Neural crest cell (in vitro differentiated cells): ENCODE data around the gene C1QTNF9B. TPM values are rescaled to one million over a fixed set of nuclear protein-coding genes. Genes with fewer than 3 reads are reported as not detected.

Experiments
- DNase-seq: peaks from one replicate; pipeline ENCODE4 v3.0.0; 2021; ENCODE audit warnings: low read depth, mixed read lengths, low spot score
- H3K27ac Mint-ChIP-seq: one replicate; pipeline ENCODE4 v1.8.0; 2021; ENCODE audit warnings: mild to moderate bottlenecking, mixed read lengths; ENCODE audit not compliant: unreplicated experiment
- H3K27me3 Mint-ChIP-seq: 2 replicates; pipeline ENCODE4 v1.8.0; 2021; ENCODE audit warnings: low read depth, mild to moderate bottlenecking, mixed read lengths
- H3K36me3 Mint-ChIP-seq: 2 replicates; pipeline ENCODE4 v1.8.0; 2021; ENCODE audit warnings: low read depth, mild to moderate bottlenecking, mixed read lengths
- H3K4me1 Mint-ChIP-seq: 2 replicates; pipeline ENCODE4 v1.8.0; 2021; ENCODE audit warnings: mixed read lengths
- H3K4me3 Mint-ChIP-seq: one replicate; pipeline ENCODE4 v1.8.0; 2021; ENCODE audit warnings: mild to moderate bottlenecking, mixed read lengths
- H3K9me3 Mint-ChIP-seq: 2 replicates; pipeline ENCODE4 v1.8.0; 2021; ENCODE audit warnings: mixed read lengths
- total RNA-seq: library from RNA; stranded (reverse); gene quantifications from 2 replicates; pipeline ENCODE4 v1.2.1, GENCODE V29; 2021
- TF ChIP-seq, protein P1 (sequence below): fragments of 200-600 bp; sonication (generic); conservative IDR thresholded peaks from 2 replicates; pipeline ENCODE4 v1.5.0; 2021; ENCODE audit warnings: antibody characterized with exemption, mild to moderate bottlenecking

Gene C1QTNF9B
- total RNA-seq, 1 donor from 2014 or later = not detected

GRCh38 chr13:23852351-23852750, 45.0 kb downstream of the C1QTNF9B start:
- Mint-ChIP-seq H3K27me3 (no peaks in the 10 kb centered on the region), H3K36me3 (peaks cover 3% of the 10 kb centered on the region), H3K9me3 (no peaks in the 10 kb centered on the region), H3K27ac (no peak overlapping the region), H3K4me1 (no peaks in the 10 kb centered on the region), H3K4me3 (no peak overlapping the region)
- no peak for DNase-seq
- TF ChIP-seq, protein P1, sequence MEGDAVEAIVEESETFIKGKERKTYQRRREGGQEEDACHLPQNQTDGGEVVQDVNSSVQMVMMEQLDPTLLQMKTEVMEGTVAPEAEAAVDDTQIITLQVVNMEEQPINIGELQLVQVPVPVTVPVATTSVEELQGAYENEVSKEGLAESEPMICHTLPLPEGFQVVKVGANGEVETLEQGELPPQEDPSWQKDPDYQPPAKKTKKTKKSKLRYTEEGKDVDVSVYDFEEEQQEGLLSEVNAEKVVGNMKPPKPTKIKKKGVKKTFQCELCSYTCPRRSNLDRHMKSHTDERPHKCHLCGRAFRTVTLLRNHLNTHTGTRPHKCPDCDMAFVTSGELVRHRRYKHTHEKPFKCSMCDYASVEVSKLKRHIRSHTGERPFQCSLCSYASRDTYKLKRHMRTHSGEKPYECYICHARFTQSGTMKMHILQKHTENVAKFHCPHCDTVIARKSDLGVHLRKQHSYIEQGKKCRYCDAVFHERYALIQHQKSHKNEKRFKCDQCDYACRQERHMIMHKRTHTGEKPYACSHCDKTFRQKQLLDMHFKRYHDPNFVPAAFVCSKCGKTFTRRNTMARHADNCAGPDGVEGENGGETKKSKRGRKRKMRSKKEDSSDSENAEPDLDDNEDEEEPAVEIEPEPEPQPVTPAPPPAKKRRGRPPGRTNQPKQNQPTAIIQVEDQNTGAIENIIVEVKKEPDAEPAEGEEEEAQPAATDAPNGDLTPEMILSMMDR = no peak

DNA sequence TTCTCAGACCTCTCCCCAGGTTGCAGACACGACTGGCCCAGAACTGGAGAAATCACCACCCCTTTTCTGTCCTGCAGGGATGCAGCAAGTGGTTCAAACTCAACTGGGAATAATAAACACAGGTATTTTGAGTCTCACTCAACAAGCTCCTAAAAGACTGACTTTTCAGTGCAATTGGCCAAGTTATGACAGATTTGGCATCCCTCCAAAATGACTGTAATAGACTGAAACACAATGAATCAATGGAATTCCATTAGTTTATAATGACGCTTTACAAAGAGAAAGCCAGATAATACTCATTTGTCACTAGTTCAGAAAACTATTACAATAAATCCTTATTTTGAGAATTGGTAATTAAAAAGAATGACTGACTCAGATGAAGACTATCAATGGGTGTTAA, 46.2 kb downstream of the C1QTNF9B start:
- H3K9me3 Mint-ChIP-seq = no peaks in the 10 kb centered on the region
- no peak for DNase-seq
- H3K27ac Mint-ChIP-seq = no peak overlapping the region
- TF ChIP-seq, protein P1 = no peak
- H3K4me1 Mint-ChIP-seq = no peaks in the 10 kb centered on the region
- H3K4me3 Mint-ChIP-seq = no peak overlapping the region
- peaks cover 3% of the 10 kb centered on the region for H3K36me3 Mint-ChIP-seq
- no peaks in the 10 kb centered on the region for H3K27me3 Mint-ChIP-seq

GRCh38 chr13:23850134-23850533, 47.2 kb downstream of the C1QTNF9B start:
- Mint-ChIP-seq H3K9me3 (no peaks in the 10 kb centered on the region), H3K27ac (no peak overlapping the region), H3K4me1 (no peaks in the 10 kb centered on the region), H3K27me3 (no peaks in the 10 kb centered on the region), H3K36me3 (peaks cover 3% of the 10 kb centered on the region), H3K4me3 (no peak overlapping the region)
- TF ChIP-seq, protein P1 = no peak
- no peak for DNase-seq

DNA sequence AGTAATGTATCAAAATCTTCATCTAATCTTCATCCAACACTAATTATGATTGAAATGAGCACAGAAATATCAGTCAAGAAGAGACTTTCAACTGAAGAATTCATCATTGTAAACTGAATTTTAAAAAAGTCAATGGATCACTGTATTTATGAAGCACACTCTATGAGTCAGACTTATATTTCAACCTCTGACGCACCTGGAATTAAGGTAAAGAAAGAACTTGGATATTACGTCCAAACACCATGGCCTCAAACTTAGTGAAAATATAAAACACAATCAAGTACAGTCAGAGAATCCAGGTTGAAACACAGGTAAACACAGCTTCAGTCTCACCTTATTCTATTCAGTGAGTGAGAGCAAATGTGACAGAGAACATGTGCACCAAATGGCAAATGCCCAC, 47.6 kb downstream of the C1QTNF9B start:
- Mint-ChIP-seq H3K27me3 (no peaks in the 10 kb centered on the region), H3K9me3 (no peaks in the 10 kb centered on the region), H3K36me3 (peaks cover 3% of the 10 kb centered on the region), H3K4me3 (no peak overlapping the region), H3K27ac (no peak overlapping the region), H3K4me1 (no peaks in the 10 kb centered on the region)
- DNase-seq = no peak
- TF ChIP-seq, protein P1 = no peak

DNA sequence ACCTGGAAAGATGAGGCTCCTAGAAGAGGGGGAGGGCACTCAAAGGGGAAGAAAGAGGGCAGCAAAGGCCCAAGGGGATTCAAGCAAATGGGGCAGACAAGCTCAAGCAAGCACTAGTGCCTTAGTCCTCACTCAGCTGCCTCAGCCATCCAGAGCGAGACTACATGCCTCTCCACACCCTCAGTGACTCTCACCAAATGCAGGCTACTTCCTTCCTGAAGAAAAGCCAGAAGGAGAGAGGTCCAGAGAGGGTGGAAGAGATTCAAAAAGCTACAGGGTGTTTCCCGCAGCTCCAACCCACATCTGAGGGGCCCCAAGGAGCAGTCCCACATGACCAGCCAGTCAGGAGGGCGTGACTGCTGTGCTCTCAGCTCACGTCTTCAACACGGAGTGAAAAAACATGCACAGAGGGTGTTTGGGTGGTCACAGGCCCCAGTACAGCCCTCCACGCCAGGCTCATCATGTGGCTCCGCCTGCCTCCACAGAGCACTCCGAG, 48.6 kb downstream of the C1QTNF9B start:
- Mint-ChIP-seq H3K36me3 (peaks cover 3% of the 10 kb centered on the region), H3K4me3 (no peak overlapping the region), H3K4me1 (peaks cover 6% of the 10 kb centered on the region), H3K9me3 (no peaks in the 10 kb centered on the region), H3K27me3 (no peaks in the 10 kb centered on the region), H3K27ac (no peak overlapping the region)
- DNase-seq = no peak
- TF ChIP-seq, protein P1 = no peak

DNA sequence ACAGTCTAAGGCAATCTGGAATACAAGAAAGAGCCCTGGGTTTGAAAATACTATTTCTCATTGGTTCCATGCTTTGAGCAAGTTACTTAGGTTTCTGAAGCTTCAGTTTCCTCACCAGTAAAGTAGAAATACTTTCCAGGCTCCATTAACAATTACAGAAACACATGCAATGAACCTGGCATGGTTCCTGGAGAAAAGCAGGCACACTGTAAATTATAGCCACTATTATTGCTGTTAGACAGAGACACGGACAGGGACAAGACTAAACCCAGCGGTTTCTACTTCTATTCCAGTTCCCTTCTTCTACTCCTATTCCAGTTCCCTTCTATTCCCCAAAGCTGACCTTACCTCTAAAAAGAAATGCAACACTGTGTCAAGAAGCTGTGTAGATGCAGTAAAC, 49.3 kb downstream of the C1QTNF9B start:
- no peak for DNase-seq
- no peak overlapping the region for H3K4me3 Mint-ChIP-seq
- peaks cover 3% of the 10 kb centered on the region for H3K36me3 Mint-ChIP-seq

More for the DNA sequence above, 49.3 kb downstream of the C1QTNF9B start:
- TF ChIP-seq, protein P1 = no peak
- no peaks in the 10 kb centered on the region for H3K27me3 Mint-ChIP-seq
- no peaks in the 10 kb centered on the region for H3K9me3 Mint-ChIP-seq
- H3K4me1 Mint-ChIP-seq = peaks cover 13% of the 10 kb centered on the region
- H3K27ac Mint-ChIP-seq = no peak overlapping the region
